ENCODE measurements around the gene SMIM3.
"Not testable (repeated sequence)": the region's sequence is repeated elsewhere in the genome, so short reads cannot be mapped to it uniquely, and the experiment has no call there.

SMIM3 gene, protein sequence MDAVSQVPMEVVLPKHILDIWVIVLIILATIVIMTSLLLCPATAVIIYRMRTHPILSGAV

DNA sequence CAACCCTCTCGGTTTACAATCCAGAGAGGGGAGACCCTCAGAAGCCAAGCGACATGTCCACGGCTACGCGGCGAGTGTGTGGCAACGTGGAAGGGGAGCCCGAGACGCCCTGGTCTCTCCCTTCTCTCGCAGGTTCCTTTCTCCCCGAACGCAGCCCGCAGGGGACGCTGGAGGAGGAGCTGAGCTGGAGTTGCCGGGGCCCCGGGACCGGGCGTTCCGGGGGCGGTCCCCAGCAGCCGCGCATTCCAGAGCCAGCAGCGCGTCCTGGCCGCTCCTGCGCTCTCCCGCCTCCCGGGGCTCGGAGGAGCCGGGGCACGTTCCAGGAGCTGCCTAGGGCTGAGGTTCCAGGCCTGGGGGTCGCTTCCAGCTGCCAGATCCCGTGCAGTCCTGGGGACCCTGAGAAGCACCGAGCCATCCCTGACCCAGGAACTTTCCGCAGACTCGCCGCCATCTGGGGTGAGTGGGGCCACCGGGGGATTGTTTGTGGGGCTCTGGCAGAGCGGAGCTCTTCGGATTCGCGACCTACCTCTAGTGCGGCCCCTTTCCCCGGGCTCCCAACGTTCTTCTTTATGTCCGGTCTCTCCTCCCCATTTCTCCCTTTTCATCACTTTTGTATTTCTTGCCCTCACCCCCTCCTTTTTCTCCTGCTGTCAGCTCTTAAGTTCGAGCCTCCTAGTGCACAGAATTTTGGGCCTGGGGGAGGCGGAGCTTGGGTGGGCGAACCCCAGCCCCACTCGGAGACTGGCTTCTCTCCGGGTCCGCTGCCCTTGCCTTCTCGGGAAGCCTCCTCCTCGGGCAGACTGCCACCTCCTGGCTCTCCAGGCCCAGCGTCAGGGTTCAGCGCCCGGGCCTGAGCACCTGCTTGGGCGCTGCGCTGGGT lies at the start of gene SMIM3:
SMIM3 (plus strand) TSS at position 241 of the 880 bp plus-strand sequence. CDS start 16,684 bp downstream, outside the sequence.
- peak; percentile 46 for DNase-seq (ENCODE audit: low read depth)

DNA sequence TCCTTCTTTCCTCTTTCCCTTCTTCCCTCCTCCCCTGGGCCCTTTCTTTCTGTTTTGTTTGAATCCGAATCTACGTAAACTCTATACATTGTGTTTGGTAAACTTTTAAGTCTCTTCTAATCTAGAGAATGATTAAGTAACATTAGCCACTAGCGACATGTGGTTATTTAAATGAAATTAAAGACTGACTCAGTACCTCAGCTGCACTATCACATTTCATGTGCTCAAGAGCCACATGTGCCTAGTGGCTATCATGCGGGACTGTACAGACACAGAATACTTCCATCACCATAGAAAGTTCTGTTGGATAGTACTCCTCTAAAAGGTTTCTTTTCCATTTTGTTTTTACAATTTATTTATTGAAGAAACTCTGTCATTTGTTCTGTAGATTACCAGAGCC lies 48.7 kb upstream of the SMIM3 start:
- no peak for DNase-seq (ENCODE audit: low read depth)

DNA sequence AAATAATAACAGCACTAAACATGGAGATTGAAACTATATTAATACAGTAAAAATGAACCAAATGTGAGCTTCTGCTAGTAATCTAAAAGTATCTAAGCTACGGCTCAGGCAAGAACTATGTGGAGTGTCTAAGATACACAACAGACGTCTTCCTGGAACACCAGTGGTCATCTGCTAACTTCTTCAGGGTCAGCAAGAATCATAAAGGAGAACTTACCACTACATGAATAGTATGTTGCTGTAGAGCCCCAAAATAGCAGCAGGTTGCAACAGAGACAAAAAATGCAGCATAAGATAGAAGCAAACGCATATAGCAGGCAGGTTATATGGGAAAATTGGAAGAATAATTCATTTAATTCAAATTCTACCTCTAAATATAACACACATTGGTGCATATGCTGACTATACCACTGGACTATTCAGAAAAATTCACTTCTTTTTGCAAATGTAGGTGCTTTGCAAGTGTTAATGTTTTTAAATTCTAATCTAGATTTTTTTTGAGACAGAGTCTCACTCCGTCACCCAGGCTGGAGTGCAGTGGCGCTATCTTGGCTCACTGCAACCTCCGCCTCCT lies 46.8 kb upstream of the SMIM3 start:
- no peak for DNase-seq (ENCODE audit: low read depth)

DNA sequence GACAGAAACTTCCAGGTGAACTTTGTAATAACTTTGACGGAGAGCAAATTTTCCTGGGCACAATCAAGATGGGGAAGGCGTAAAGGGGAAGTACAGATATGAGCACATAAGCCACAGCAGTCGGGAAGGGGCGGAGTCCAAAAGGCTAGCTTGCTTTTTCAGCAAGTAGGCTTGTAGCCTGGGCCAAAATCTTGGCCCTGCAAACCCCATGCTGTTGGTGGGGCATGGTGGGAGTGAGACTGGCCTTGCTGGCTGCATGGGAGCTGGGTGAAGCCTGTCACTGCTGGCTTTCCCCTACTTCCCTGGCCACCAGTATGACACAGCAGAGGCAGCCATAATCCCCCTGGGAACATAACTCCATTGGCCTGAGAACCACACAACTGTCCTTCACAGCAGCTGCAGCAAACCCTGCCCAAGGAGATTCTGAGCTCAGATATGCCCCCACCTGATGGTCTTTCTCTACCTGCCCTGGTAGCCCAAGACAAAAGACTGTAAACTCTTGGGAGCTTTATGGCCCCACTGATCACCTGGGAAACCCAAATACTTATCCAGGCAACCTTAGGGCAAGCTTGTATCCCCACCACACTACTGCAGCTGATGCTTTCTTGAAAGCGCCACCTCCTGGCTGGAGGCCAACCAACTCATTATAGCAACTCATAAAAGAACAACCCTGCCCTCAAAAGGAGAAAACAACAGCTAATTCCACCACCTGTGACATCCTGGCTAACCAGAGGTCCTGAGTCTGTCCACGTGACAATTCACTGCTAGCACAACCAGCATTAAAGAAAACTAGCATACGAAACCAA lies 43.8 kb upstream of the SMIM3 start:
- DNase-seq (ENCODE audit: low read depth): no peak

DNA sequence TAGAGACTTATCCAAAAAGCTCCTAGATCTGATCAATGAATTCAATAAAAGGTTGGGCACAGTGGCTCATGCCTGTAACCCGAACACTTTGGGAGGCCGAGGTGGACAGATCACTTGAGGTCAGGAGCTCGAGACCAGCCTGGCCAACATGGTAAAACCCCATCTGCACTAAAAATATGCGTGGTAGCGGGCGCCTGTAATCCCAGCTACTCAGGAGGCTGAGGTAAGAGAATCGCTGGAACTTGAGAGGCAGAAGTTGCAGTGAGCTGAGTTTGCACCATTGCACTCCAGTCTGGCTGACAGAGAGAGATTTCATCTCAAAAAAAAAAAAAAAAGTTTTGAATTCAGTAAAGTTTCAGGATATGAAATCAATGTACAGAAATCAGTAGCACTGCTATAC lies 39.7 kb upstream of the SMIM3 start:
- DNase-seq (ENCODE audit: low read depth): no peak

DNA sequence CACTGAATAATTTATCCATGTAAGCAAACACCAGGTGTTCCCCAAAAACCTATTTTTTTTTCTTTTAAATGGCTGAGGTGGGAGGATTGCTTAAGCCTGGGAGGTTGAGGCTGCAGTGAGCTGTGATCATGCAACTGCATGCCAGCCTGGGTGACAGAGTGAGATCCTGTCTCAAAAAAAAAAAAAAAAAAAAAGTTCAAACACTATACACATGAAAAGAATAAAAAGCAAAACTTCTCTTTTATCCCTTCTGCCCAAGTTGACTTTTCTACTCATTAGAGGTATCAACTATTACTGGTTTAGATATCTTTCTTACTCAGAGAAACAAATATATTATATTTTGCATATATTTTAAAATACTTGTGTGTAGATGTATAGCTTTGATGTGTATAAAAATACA lies 37.6 kb upstream of the SMIM3 start:
- no peak for DNase-seq (ENCODE audit: low read depth)

DNA sequence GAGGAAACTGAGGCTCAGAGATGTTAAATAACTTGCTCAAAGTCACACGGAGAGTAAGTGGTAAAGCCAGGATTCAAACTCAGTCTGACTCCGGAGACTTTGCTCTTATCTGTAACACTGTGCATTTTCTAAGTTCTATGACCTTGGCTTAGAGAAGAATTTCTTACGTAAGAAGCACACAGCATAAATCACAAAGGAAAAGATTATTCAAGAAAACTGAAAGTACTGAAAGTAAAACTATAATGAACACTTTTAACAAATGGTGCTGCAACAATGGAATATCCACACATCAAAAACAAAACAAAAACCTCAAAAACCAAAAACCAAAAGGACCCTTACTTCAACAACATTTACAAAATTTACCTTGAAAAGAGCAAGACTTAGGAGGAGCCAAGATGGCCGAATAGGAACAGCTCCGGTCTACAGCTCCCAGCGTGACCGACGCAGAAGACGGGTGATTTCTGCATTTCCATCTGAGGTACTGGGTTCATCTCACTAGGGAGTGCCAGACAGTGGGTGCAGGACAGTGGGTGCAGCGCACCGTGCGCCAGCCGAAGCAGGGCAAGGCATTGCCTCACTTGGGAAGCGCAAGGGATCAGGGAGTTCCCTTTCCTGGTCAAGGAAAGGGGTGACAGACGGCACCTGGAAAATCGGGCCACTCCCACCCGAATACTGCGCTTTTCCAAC lies 36.0 kb upstream of the SMIM3 start:
- not testable (repeated sequence) for DNase-seq (ENCODE audit: low read depth)

DNA sequence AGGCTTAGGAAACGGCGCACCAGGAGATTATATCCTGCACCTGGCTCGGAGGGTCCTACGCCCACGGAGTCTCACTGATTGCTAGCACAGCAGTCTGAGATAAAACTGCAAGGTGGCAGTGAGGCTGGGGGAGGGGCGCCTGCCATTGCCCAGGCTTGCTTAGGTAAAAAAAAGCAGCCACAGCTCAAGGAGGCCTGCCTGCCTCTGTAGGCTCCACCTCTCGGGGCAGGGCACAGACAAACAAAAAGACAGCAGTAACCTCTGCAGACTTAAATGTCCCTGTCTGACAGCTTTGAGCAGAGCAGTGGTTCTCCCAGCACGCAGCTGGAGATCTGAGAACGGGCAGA lies 35.4 kb upstream of the SMIM3 start:
- DNase-seq (ENCODE audit: low read depth): not testable (repeated sequence)

DNA sequence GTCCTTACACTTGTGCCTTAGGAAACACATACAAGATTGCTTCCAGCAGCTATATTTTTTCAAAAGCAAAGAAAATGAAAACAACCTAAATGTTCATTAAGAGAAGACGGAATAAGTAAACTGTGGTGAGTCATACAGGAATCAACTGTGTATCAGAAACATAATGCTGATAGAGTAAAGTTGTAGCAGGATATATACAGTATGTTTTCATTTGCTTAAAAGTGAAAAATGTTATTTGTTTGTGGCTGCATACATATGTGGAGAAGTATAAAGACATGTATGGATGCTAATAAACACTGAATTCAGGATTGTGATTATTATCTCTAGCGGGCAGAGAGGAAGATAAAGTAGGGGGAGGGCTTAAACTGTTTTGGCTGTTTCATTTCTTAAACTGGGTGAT lies 28.1 kb upstream of the SMIM3 start:
- DNase-seq (ENCODE audit: low read depth): no peak

DNA sequence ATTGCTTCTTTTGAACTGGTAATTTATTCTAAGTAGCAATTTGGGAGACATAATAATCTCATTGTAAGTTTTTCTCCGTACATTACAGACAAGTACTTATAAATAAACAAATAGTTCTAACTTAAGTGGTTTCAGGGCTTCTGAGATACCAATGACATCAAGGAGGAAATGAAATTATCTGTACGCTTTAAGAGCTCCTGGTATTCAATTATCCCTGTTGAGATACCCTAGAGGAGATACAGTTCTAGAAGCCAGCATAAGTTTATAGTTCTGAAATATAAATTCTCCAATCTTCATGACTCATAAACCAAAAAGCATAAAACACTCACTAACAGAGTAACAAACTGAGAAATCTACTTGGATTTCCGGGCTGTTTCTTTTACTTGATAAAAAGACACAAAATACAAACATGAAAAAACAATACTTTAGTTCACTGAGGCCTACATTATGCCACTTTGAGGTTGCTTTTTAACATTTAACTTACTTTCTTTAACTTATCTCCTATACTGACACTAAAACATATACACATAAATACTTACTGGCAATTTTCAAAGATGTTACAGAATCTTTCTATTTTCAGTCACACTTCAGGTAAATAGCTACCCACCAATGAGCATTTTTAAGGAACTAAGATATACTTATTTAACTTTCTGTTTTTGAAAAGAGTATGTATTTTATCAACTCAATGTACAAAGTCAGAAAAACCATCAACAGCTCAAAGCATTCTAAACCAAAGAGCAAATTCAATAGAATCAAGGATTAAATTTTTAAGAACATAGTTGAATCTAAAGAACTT lies 27.3 kb upstream of the SMIM3 start:
- DNase-seq (ENCODE audit: low read depth): no peak

DNA sequence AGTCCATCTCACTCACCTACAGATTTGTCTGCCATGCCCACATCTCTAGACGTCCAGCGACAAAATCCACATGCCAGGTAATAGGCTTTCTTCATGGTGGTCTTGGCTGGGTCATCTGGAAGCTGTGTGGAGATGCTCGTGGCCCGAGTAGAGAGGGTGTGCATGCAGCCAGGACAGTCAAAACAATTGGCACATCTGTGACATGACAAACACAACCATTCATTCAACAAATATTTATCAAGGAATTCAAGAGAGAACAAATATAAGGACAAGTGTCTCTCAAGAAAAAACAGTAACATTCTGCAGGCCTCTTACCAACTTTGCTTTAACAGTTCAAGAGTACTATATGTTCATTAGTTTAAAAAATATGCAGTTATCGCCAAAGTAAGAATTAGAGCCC lies 25.1 kb upstream of the SMIM3 start:
- DNase-seq (ENCODE audit: low read depth): no peak

DNA sequence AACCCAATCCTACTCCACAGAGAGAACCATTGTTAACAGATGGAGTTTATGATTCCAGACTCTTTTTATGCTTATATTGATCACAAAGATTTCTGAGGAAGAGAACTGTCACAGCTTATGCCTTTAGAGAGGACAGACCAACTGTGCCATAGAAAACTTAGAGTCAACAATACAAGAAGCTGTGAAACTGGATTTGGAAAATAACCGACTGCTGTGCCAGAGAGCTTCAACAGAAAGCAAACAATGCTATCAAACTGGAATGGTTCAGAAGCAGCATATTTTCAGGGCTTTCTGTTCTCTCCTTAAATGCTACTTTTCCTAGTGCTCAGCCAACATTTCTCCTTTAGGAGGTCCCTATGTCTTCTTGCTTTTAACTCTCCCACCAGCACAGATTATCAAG lies 24.7 kb upstream of the SMIM3 start:
- DNase-seq (ENCODE audit: low read depth): no peak

DNA sequence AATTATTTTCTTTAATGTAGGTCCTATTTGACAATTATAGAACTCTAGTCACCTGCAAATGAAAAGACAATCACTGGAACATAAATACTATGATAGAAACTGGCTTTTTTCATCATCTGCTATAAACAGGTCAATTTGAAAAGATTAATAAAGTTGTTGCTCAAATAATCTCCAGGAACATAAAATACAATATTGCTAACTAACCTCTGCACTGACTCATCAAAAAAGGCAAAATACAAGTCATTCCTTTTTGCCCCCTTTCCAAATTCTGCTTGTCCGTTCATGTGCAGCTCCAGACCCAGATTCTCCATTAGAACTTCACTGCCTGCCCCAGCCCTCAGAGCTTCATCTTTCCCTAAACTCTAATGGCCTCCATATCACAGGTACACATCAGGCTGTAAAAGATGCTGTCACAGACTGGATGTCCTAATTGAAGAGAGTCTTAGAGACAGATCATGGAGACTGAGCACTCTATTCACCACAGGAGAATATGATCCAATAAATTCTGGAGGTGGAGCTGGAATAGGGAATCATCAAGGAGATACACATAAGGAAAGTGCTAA lies 21.4 kb upstream of the SMIM3 start:
- DNase-seq (ENCODE audit: low read depth): no peak

DNA sequence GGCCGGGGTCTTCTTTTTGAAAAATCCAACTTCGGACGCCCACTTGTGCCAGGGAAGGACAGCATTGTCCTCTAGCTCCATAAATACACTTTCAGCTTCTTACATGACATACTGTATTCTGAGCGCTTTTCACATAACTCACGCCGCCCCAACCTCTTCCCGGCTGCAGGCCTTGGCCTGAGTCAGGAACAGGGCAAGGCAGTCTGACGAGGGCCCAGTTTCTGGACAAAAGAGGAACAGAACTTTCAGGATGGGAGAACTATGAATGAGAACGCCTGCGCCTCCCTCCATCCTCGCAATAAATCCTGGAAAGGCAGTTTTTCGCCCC lies 20.4 kb upstream of the SMIM3 start:
- no peak for DNase-seq (ENCODE audit: low read depth)

DNA sequence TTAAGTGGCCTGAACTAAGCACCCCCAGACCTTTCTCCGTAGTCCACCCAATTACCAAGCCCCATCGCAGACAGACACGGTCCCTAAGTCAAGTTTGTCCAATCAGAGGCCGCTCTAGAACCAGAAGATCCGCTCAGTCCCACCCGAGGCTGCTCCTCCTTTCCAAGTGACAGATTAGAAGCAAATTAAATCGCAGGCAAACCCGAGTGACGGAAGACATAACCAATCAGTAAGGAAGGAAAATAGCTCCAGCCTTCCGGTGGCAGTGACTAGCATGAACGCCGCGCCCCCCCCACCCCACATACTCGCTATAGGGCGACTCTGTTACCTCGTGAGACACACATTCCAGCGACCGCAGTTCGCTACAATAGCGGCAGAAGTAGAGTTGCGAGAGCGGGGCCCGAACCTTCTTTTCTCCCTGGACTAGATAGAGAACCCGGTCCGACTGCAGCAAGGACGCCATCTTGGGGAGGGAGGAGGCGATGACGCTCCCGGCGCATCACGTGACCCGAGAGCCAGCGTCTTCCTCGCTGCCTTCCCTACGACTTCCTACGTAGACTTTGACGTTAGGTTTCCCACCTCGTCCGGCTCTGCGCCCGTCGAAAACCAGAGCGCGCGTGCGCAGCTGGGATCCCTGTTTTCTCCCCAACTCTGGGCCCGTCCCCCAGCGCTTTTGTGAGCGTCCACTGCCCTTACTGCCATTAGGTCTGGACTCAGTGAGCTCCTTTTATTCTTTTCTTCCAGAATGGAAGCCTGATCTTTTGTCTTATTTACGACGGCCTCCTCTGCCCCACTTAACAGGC lies 19.8 kb upstream of the SMIM3 start, which contains the start of gene DCTN4:
DCTN4 (minus strand) TSS at position 487 of the 803 bp plus-strand sequence; CDS start at position 463, 24 bp downstream.
- peak; percentile 88 for DNase-seq (ENCODE audit: low read depth)

DNA sequence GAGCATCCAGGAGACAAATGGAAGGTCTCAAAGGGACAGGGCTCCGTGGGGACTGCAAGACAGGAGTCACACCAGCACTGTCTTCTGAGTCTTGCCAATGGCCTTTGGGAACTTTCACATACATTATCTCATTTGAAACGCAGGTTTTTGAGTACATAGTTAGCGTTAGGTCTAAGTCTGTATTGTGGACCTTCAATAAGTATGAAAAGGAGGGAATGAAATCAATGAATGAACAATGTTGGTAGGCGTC lies 19.3 kb upstream of the SMIM3 start:
- DNase-seq (ENCODE audit: low read depth): no peak

DNA sequence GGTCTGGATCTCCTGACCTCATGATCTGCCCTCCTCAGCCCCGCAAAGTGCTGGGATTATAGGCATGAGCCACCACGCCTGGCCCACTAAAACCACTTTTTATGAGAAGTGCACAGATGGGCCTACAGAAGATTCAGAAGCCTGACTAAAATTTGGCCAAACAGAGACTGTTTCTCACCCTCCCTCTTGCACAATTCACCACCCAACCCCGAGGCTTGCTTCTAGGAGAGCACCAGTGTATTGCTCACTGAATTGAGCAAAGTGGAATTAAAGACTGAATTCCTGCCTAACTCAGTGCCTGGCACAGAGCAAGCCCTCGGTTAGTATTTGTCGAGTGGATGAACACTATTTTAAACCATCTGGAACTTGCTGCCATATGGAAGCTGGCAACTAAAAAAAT lies 16.3 kb upstream of the SMIM3 start:
- no peak for DNase-seq (ENCODE audit: low read depth)

DNA sequence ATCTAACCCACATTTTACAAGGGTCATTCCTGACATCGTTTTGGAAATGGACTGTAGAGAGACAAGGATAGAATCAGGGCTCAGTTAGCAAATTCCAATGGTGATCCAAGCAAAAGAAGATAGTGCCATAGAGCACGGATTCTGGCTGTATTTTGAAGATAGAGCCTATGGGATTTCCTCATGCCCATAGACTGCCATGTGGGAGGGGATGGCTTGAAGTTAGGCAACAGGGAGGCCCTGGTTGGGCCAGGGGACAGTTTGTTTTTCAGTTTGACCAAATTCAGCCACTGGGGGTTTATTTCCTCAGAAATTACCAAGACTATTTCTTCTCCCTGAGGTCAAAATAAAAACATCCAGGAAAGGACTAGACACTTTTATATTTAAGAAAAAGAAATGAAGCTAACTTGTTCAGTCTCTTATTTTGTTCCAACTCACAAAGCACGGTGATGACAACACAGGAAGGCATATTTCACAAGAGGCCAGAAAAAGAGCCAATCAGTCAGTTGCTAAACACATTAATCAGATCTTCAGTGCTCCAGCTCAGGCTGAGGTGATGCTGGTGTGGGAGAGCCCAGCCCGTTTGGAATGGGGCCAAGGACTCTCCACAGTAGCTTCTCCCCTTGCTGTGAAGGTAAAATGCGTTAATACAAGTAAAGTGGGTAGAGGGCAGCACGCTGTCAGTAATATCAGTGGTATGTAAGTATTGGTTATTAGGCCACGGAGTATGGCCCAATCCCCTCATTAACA lies 15.4 kb upstream of the SMIM3 start:
- DNase-seq (ENCODE audit: low read depth): no peak

DNA sequence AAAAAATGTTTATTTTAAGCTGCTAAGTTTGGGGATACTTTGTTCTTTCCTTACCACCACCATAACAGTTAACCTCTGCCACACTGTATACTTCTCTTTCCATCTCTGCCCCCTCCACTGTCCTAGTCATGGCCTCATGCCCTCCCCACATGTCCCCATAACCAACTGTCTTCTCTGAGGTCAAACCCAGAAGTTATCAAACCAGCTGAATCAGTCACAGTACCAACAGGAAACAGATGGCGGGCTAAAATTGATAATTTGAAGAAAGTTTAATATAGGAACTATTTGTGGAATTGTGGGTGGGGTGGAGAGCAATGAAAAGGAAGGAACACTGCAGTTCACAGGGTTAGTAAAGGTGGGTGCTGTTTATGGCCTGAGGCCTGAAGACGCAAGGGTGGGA lies 14.0 kb upstream of the SMIM3 start:
- no peak for DNase-seq (ENCODE audit: low read depth)
